Activated CD4-positive, alpha-beta T cell treated with anti-CD3 and anti-CD28 coated beads for 36 hours (primary cell): ENCODE results near the gene TRIM37. TPM values are rescaled to one million over a fixed set of nuclear protein-coding genes. Genes with fewer than 3 reads are reported as not detected.
"Not testable (repeated sequence)": the region's sequence is repeated elsewhere in the genome, so short reads cannot be mapped to it uniquely, and the experiment has no call there.

ENCODE experiments used
- ATAC-seq: fragments of 200-7000 bp; cut with Tn5 transposase; one replicate; pipeline ENCODE4 v1.10.0; 2021; ENCODE audit warnings: mild to moderate bottlenecking, moderate library complexity
- CTCF ChIA-PET: fragments of 350-600 bp; sonication (Branson Sonifier 250); formaldehyde crosslinking; loops from one replicate; lab custom pipeline; 2021; ENCODE audit warnings: antibody characterized with exemption; lab: Charles Lee
- POLR2A ChIA-PET: fragments of 350-600 bp; sonication (Branson Sonifier 250); formaldehyde crosslinking; loops from one replicate; lab custom pipeline; 2021; ENCODE audit warnings: antibody characterized with exemption, inconsistent platforms; lab: Charles Lee
- DNase-seq: peaks from one replicate; pipeline ENCODE4 v3.0.0-alpha.2; 2020
- H3K27ac Mint-ChIP-seq: one replicate; pipeline ENCODE4 v1.8.0; 2021; ENCODE audit warnings: mixed read lengths
- H3K27me3 Mint-ChIP-seq: one replicate; pipeline ENCODE4 v1.8.0; 2021; ENCODE audit warnings: mixed read lengths
- H3K36me3 Mint-ChIP-seq: one replicate; pipeline ENCODE4 v1.8.0; 2021; ENCODE audit warnings: low read depth, mixed read lengths
- H3K4me1 Mint-ChIP-seq: one replicate; pipeline ENCODE4 v1.8.0; 2021; ENCODE audit warnings: mixed read lengths
- H3K4me3 Mint-ChIP-seq: one replicate; pipeline ENCODE4 v1.8.0; 2021; ENCODE audit warnings: mild to moderate bottlenecking, moderate library complexity, mixed read lengths
- H3K9me3 Mint-ChIP-seq: one replicate; pipeline ENCODE4 v1.8.0; 2021; ENCODE audit warnings: low read depth, mixed read lengths
- intact Hi-C, 2 experiments: fragments of 100-400 bp; cut with DNase I in 1 of 2; cut with micrococcal nuclease in 1 of 2; formaldehyde crosslinking; loops; one replicate each; pipeline versions ENCODE4 v1.14.2 to v1.15.1; 2022 to 2024; cut with DNase I, micrococcal nuclease
- total RNA-seq, 2 experiments: library from RNA; stranded (reverse); gene quantifications; one replicate each; pipeline ENCODE4 v1.2.3, GENCODE V29; 2021

The TRIM37 gene
- total RNA-seq, 2 experiments from 2014 or later: 21.3 to 22.7 TPM

- intact Hi-C loops: no loop called here
- ATAC-seq (no peak), DNase-seq (no peak)
- H3K4me1 Mint-ChIP-seq: peaks cover 7% of the 10 kb centered on the region
- H3K36me3 Mint-ChIP-seq: no peaks in the 10 kb centered on the region
- no peak overlapping the region for H3K27ac Mint-ChIP-seq
- no peak overlapping the region for H3K4me3 Mint-ChIP-seq
- H3K9me3 Mint-ChIP-seq: no peaks in the 10 kb centered on the region
- H3K27me3 Mint-ChIP-seq: no peaks in the 10 kb centered on the region
- ChIA-PET POLR2A (interaction anchor here (1.1 kb wide), 1 partner anchor 14 kb away, joined by 9 read pairs; no protein-coding TSS in a partner anchor), CTCF (interaction anchor here (1.5 kb wide), 1 partner anchor 9 kb away, joined by 8 read pairs; no protein-coding TSS in a partner anchor)
These were observed 135.8 kb downstream of the TRIM37 start for GRCh38 chr17:58970609-58971450.

- ChIA-PET POLR2A (no interaction called here), CTCF (no interaction called here)
- no peak overlapping the region for H3K27ac Mint-ChIP-seq
- intact Hi-C loops: no loop called here
- no peak for ATAC-seq
- DNase-seq: no peak
- H3K4me1 Mint-ChIP-seq: peaks cover 7% of the 10 kb centered on the region
- no peaks in the 10 kb centered on the region for H3K9me3 Mint-ChIP-seq
- H3K4me3 Mint-ChIP-seq: no peak overlapping the region
- H3K27me3 Mint-ChIP-seq: no peaks in the 10 kb centered on the region
- no peaks in the 10 kb centered on the region for H3K36me3 Mint-ChIP-seq
These were observed 137.1 kb downstream of the TRIM37 start for GRCh38 chr17:58969612-58970011.

DNA sequence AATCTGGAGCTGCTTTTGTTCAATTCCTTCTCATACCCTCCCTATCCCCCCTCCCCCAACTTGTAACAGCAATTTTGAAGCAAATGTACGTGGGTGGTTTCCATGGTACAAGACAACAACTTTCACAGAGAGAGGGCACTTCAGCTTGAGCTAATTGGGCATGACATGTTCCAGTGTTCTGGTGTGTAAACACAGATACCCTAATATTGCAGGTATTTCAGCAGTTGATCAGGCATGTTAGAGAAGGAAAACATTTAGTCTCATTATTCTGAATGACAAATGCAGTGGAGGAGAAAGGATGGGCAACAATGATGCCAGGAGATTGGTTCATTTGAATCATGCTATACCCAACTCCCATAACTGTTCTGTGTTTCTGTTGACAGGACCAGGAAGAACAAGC is 137.5 kb downstream of the TRIM37 start:
- no peaks in the 10 kb centered on the region for H3K9me3 Mint-ChIP-seq
- ChIA-PET POLR2A (no interaction called here), CTCF (no interaction called here)
- no peak overlapping the region for H3K4me3 Mint-ChIP-seq
- H3K36me3 Mint-ChIP-seq: no peaks in the 10 kb centered on the region
- DNase-seq: no peak
- no peak for ATAC-seq
- intact Hi-C loops: no loop called here
- H3K27ac Mint-ChIP-seq: no peak overlapping the region
- no peaks in the 10 kb centered on the region for H3K27me3 Mint-ChIP-seq
- H3K4me1 Mint-ChIP-seq: peaks cover 7% of the 10 kb centered on the region

- ChIA-PET POLR2A (no interaction called here), CTCF (no interaction called here)
- Mint-ChIP-seq H3K27me3 (no peaks in the 10 kb centered on the region), H3K27ac (no peak overlapping the region), H3K9me3 (no peaks in the 10 kb centered on the region), H3K4me3 (no peak overlapping the region), H3K36me3 (no peaks in the 10 kb centered on the region), H3K4me1 (peaks cover 7% of the 10 kb centered on the region)
- DNase-seq: no peak
- ATAC-seq: no peak
- intact Hi-C loops: no loop called here
These were observed 138.1 kb downstream of the TRIM37 start for GRCh38 chr17:58968426-58969061.

DNA sequence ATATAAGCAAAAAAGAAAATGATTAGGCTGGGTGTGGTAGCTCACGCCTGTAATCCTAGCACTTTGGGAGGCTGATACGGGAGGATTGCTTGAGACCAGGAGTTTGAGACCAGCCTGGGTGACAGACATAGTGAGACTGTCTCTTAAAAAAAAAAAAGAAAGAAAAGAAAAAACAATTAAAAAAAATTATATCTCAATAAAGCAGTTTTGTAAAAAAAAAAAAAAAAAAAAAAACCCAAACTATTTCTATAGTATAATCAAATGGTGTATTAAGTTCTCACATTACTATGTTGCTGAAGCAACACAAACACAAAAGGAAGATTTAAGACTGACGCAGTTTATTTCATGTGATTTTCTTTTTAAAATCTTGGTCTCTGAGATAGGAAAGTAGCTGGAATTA is 140.5 kb downstream of the TRIM37 start:
- no peak for ATAC-seq
- no peak overlapping the region for H3K4me3 Mint-ChIP-seq
- H3K36me3 Mint-ChIP-seq: no peaks in the 10 kb centered on the region
- ChIA-PET CTCF (no interaction called here), POLR2A (no interaction called here)
- intact Hi-C loops: no loop called here
- H3K27ac Mint-ChIP-seq: no peak overlapping the region
- peaks cover 7% of the 10 kb centered on the region for H3K4me1 Mint-ChIP-seq
- no peaks in the 10 kb centered on the region for H3K9me3 Mint-ChIP-seq
- DNase-seq: no peak
- no peaks in the 10 kb centered on the region for H3K27me3 Mint-ChIP-seq

DNA sequence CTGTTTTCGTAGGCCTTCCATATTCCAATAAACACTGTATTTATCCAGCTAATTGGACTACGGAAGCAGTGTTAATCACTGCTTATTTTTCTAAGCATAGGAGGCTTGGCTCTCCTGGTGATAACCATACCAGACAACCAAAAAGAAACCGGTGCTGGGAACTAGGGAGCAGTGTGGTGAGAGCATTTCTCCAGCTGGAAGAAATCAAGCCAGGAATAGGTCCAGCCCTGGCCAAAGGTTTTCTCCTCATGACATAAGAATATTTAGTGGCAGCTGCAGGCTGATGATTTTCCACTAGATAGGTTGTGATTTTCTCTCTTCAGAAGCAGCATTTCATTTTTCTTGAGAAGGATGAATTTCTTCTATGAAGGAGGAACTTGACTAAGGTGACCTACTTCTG is 141.5 kb downstream of the TRIM37 start:
- CTCF ChIA-PET: no interaction called here
- ATAC-seq: no peak

GRCh38 chr17:58960068-58960467 is 146.6 kb downstream of the TRIM37 start:
- intact Hi-C loops: loop anchor here in 1 of 2 experiments (1.0 kb wide), 1 partner anchor 44 kb away; no protein-coding TSS in a partner anchor
- Mint-ChIP-seq H3K9me3 (no peaks in the 10 kb centered on the region), H3K36me3 (no peaks in the 10 kb centered on the region), H3K4me3 (no peak overlapping the region), H3K27me3 (peaks cover 3% of the 10 kb centered on the region), H3K27ac (no peak overlapping the region), H3K4me1 (no peaks in the 10 kb centered on the region)
- no peak for DNase-seq
- POLR2A ChIA-PET: no interaction called here
- CTCF ChIA-PET: interaction anchor here (0.7 kb wide), 2 partner anchors 45 to 250 kb away, joined by 3 read pairs; partner anchors contain the start of gene SMG8
- ATAC-seq: no peak

More for the DNA sequence above, 141.5 kb downstream of the TRIM37 start:
- H3K27me3 Mint-ChIP-seq: no peaks in the 10 kb centered on the region
- DNase-seq: no peak
- POLR2A ChIA-PET: no interaction called here
- H3K27ac Mint-ChIP-seq: no peak overlapping the region
- peaks cover 7% of the 10 kb centered on the region for H3K4me1 Mint-ChIP-seq
- no peak overlapping the region for H3K4me3 Mint-ChIP-seq
- no peaks in the 10 kb centered on the region for H3K36me3 Mint-ChIP-seq
- intact Hi-C loops: no loop called here
- no peaks in the 10 kb centered on the region for H3K9me3 Mint-ChIP-seq

DNA sequence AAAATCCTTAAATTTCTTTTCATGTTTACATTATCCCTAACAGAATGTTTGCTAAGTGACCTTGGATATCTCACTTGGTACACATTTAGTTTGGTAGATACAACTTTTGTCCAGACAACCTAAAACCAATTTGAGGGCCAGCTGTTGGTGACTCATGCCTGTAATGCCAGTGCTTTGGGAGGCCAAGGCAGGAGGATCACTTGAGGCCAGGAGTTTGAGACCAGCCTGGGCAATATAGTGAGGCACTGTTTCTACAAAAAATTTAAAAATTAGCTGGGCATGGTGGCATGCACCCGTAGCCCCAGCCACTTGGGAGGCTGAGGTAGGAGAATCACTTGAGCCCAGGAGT is 149.0 kb downstream of the TRIM37 start:
- H3K27me3 Mint-ChIP-seq, H3K4me3 Mint-ChIP-seq, H3K4me1 Mint-ChIP-seq, POLR2A ChIA-PET, DNase-seq, intact Hi-C loops, H3K9me3 Mint-ChIP-seq, H3K36me3 Mint-ChIP-seq, ATAC-seq, H3K27ac Mint-ChIP-seq: not testable (repeated sequence)
- CTCF ChIA-PET: interaction anchor here (0.6 kb wide), 1 partner anchor 240 kb away, joined by 4 read pairs; no protein-coding TSS in a partner anchor

GRCh38 chr17:58956997-58957724 is 149.5 kb downstream of the TRIM37 start:
- intact Hi-C loops: no loop called here
- DNase-seq (no peak), ATAC-seq (no peak)
- peaks cover 6% of the 10 kb centered on the region for H3K4me1 Mint-ChIP-seq
- no peak overlapping the region for H3K4me3 Mint-ChIP-seq
- ChIA-PET POLR2A (interaction anchor here (0.9 kb wide), 1 partner anchor 14 kb away, joined by 9 read pairs; no protein-coding TSS in a partner anchor), CTCF (interaction anchor here (0.6 kb wide), 1 partner anchor 240 kb away, joined by 4 read pairs; no protein-coding TSS in a partner anchor)
- no peaks in the 10 kb centered on the region for H3K36me3 Mint-ChIP-seq
- peaks cover 3% of the 10 kb centered on the region for H3K9me3 Mint-ChIP-seq
- no peak overlapping the region for H3K27ac Mint-ChIP-seq
- peaks cover 9% of the 10 kb centered on the region for H3K27me3 Mint-ChIP-seq

DNA sequence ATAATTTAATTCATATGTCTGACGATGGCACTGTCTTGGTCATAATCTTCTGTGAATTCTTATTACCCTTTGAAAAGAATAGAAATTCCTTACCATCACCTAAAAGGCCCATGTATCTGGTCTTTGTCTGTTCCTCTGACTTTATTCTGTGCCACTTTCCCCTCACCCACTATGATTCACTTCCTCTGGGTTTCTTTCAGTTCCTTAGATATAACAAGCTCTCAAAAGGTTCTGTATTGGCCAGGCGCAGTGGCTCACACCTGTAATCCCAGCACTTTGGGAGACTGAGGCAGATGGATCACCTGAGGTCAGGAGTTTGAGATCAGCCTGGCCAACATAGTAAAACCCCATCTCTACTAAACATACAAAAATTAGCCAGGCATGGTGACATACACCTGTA is 152.3 kb downstream of the TRIM37 start:
- H3K9me3 Mint-ChIP-seq: peaks cover 21% of the 10 kb centered on the region
- ATAC-seq, H3K4me1 Mint-ChIP-seq, DNase-seq, H3K4me3 Mint-ChIP-seq, POLR2A ChIA-PET, H3K36me3 Mint-ChIP-seq, H3K27ac Mint-ChIP-seq, intact Hi-C loops: not testable (repeated sequence)
- peaks cover 12% of the 10 kb centered on the region for H3K27me3 Mint-ChIP-seq
- CTCF ChIA-PET: interaction anchor here (0.5 kb wide), 1 partner anchor 718 kb away, joined by 3 read pairs; no protein-coding TSS in a partner anchor

GRCh38 chr17:58947824-58948223 is 158.9 kb downstream of the TRIM37 start:
- POLR2A ChIA-PET: no interaction called here
- Mint-ChIP-seq H3K9me3 (peaks cover 23% of the 10 kb centered on the region), H3K27me3 (peaks cover 18% of the 10 kb centered on the region), H3K4me1 (no peaks in the 10 kb centered on the region), H3K36me3 (peaks cover 9% of the 10 kb centered on the region), H3K4me3 (no peak overlapping the region), H3K27ac (no peak overlapping the region)
- intact Hi-C loops: no loop called here
- DNase-seq (no peak), ATAC-seq (no peak)
- CTCF ChIA-PET: no interaction called here
